GM19467 (cell line): ENCODE measurements around the gene GPER1.
A peak's percentile ranks its signal among the peaks of the same experiment; 100 is the strongest.
"Not testable (repeated sequence)": the region's sequence is repeated elsewhere in the genome, so short reads cannot be mapped to it uniquely, and the experiment has no call there.

Experiments
- ATAC-seq: cut with Tn5 transposase; IDR thresholded peaks from one replicate; pipeline ENCODE4 v1.9.1; 2021; ENCODE audit warnings: mild to moderate bottlenecking, moderate library complexity; ENCODE audit not compliant: unreplicated experiment

The GPER1 gene

GRCh38 chr7:1087952-1088920, at the start of gene GPER1:
GPER1 (plus strand) TSS chr7:1088113; CDS start chr7:1091729, 3,616 bp downstream.
- no peak for ATAC-seq

GRCh38 chr7:1040233-1040632, 47.7 kb upstream of the GPER1 start:
- ATAC-seq, result not testable (repeated sequence)

GRCh38 chr7:1040790-1041189, 47.1 kb upstream of the GPER1 start:
- ATAC-seq, result no peak

- ATAC-seq, result no peak
Measured at GRCh38 chr7:1041551-1042491, 46.1 kb upstream of the GPER1 start.

- no peak for ATAC-seq
Measured at GRCh38 chr7:1042492-1042833, 45.5 kb upstream of the GPER1 start.

- ATAC-seq, result no peak
Measured at GRCh38 chr7:1043552-1044188, 44.2 kb upstream of the GPER1 start.

GRCh38 chr7:1044189-1045068, 43.5 kb upstream of the GPER1 start, which contains the start of gene GPR146:
GPR146 (plus strand) TSS chr7:1044546; CDS start chr7:1057516, 12,970 bp downstream.
- ATAC-seq, result peak; percentile 75

GRCh38 chr7:1045069-1046063, 42.5 kb upstream of the GPER1 start:
- ATAC-seq, result no peak

GRCh38 chr7:1046722-1047679, 40.9 kb upstream of the GPER1 start:
- ATAC-seq, result no peak

- ATAC-seq, result no peak
Measured at GRCh38 chr7:1049006-1049741, 38.7 kb upstream of the GPER1 start.

- ATAC-seq, result no peak
Measured at GRCh38 chr7:1049801-1050200, 38.1 kb upstream of the GPER1 start.

GRCh38 chr7:1050254-1050906, 37.5 kb upstream of the GPER1 start:
- no peak for ATAC-seq

- no peak for ATAC-seq
Measured at GRCh38 chr7:1050956-1051690, 36.8 kb upstream of the GPER1 start.

GRCh38 chr7:1052031-1052818, 35.7 kb upstream of the GPER1 start:
- no peak for ATAC-seq

- no peak for ATAC-seq
Measured at GRCh38 chr7:1053002-1053411, 34.9 kb upstream of the GPER1 start.
